Loucy (cell line): ENCODE results near the gene ADGRF3.

Experiments
- H2AFZ ChIP-seq: fragments of 200-600 bp; sonication (generic); 2 replicates; pipeline ENCODE4 v1.6.0; 2016; ENCODE audit warnings: antibody characterized with exemption, mild to moderate bottlenecking, low read length, moderate library complexity
- H3F3A ChIP-seq: fragments of 200-600 bp; 2 replicates; pipeline ENCODE4 v1.6.0; 2016; ENCODE audit warnings: antibody characterized with exemption, low read depth, mild to moderate bottlenecking
- H3K27me3 ChIP-seq: fragments of 200-600 bp; sonication (generic); 2 replicates; pipeline ENCODE4 v1.6.1; 2014; ENCODE audit warnings: low read length, mild to moderate bottlenecking; ENCODE audit not compliant: insufficient read depth, poor library complexity, severe bottlenecking
- H3K36me3 ChIP-seq: fragments of 200-600 bp; sonication (generic); 2 replicates; pipeline ENCODE4 v1.6.1; 2016; ENCODE audit warnings: low read length; ENCODE audit not compliant: insufficient read depth
- H3K4me1 ChIP-seq: fragments of 200-600 bp; sonication (generic); 2 replicates; pipeline ENCODE4 v1.5.1; 2014; ENCODE audit warnings: low read length, mild to moderate bottlenecking; ENCODE audit not compliant: insufficient read depth, poor library complexity, severe bottlenecking
- H3K4me2 ChIP-seq: fragments of 200-600 bp; sonication (generic); 2 replicates; pipeline ENCODE4 v1.6.0; 2014; ENCODE audit warnings: antibody characterized with exemption, low read length, low read depth, mild to moderate bottlenecking; ENCODE audit not compliant: poor library complexity, severe bottlenecking
- H3K4me3 ChIP-seq: fragments of 200-600 bp; sonication (generic); 2 replicates; pipeline ENCODE4 v1.5.1; 2014; ENCODE audit warnings: low read length, mild to moderate bottlenecking, mixed read lengths; ENCODE audit not compliant: poor library complexity, severe bottlenecking
- H3K79me2 ChIP-seq: fragments of 200-600 bp; sonication (generic); 2 replicates; pipeline ENCODE4 v1.6.1; 2014; ENCODE audit warnings: low read length; ENCODE audit not compliant: insufficient read depth
- H3K9ac ChIP-seq: fragments of 200-600 bp; sonication (generic); 2 replicates; pipeline ENCODE4 v1.6.0; 2014; ENCODE audit warnings: mild to moderate bottlenecking, low read depth, low read length, moderate library complexity; ENCODE audit not compliant: poor library complexity, severe bottlenecking
- H3K9me2 ChIP-seq: fragments of 200-600 bp; sonication (generic); replicated peaks from 2 replicates; pipeline ENCODE4 v1.6.1; 2016; ENCODE audit warnings: low read depth, low read length, mixed read lengths
- H3K9me3 ChIP-seq: fragments of 200-600 bp; sonication (generic); 2 replicates; pipeline ENCODE4 v1.6.1; 2014; ENCODE audit warnings: mild to moderate bottlenecking, antibody characterized with exemption, low read length, low read depth; ENCODE audit not compliant: insufficient read depth
- H4K20me1 ChIP-seq: fragments of 200-600 bp; sonication (generic); 2 replicates; pipeline ENCODE4 v1.6.0; 2014; ENCODE audit warnings: antibody characterized with exemption, low read length, mild to moderate bottlenecking; ENCODE audit not compliant: insufficient read depth, poor library complexity, severe bottlenecking
- CTCF ChIP-seq: fragments of 200-600 bp; sonication (generic); conservative IDR thresholded peaks from 2 replicates; pipeline ENCODE4 v1.5.1; 2014; ENCODE audit warnings: mild to moderate bottlenecking, antibody characterized with exemption, low read length
- EZH2phosphoT487 ChIP-seq: fragments of 200-600 bp; IDR thresholded peaks from 2 replicates; pipeline ENCODE4 v1.6.1; 2018; ENCODE audit warnings: antibody characterized with exemption, mild to moderate bottlenecking, moderate library complexity, borderline replicate concordance

The ADGRF3 gene

GRCh38 chr2:26285931-26286330 is 60.7 kb downstream of the ADGRF3 start:
- H3K9me2 ChIP-seq, result no peaks in the 10 kb centered on the region
- H3F3A ChIP-seq, result no peaks in the 10 kb centered on the region
- no peak overlapping the region for H3K4me3 ChIP-seq
- no peaks in the 10 kb centered on the region for H3K27me3 ChIP-seq
- no peak for TF ChIP-seq CTCF
- no peak for TF ChIP-seq EZH2phosphoT487
- no peak overlapping the region for H3K9ac ChIP-seq
- H3K4me1 ChIP-seq, result no peaks in the 10 kb centered on the region
- H4K20me1 ChIP-seq, result no peaks in the 10 kb centered on the region
- H3K4me2 ChIP-seq, result no peak overlapping the region
- no peaks in the 10 kb centered on the region for H3K79me2 ChIP-seq
- no peaks in the 10 kb centered on the region for H3K9me3 ChIP-seq
- peaks cover 59% of the 10 kb centered on the region for H3K36me3 ChIP-seq
- no peak overlapping the region for H2AFZ ChIP-seq

- no peaks in the 10 kb centered on the region for H3K27me3 ChIP-seq
- no peaks in the 10 kb centered on the region for H3K79me2 ChIP-seq
- H3K4me1 ChIP-seq, result no peaks in the 10 kb centered on the region
- H2AFZ ChIP-seq, result no peak overlapping the region
- peaks cover 70% of the 10 kb centered on the region for H3K36me3 ChIP-seq
- H3K9me3 ChIP-seq, result no peaks in the 10 kb centered on the region
- H3K4me2 ChIP-seq, result no peak overlapping the region
- no peak overlapping the region for H3K4me3 ChIP-seq
- H3F3A ChIP-seq, result no peaks in the 10 kb centered on the region
- no peaks in the 10 kb centered on the region for H4K20me1 ChIP-seq
- no peak overlapping the region for H3K9ac ChIP-seq
- no peak for TF ChIP-seq EZH2phosphoT487
- no peak for TF ChIP-seq CTCF
- H3K9me2 ChIP-seq, result no peaks in the 10 kb centered on the region
Measured at GRCh38 chr2:26284132-26284531, 62.5 kb downstream of the ADGRF3 start.

- H3K36me3 ChIP-seq, result peaks cover 75% of the 10 kb centered on the region
- no peaks in the 10 kb centered on the region for H3K9me2 ChIP-seq
Measured at GRCh38 chr2:26283606-26284005, 63.0 kb downstream of the ADGRF3 start.

GRCh38 chr2:26281226-26281625 is 65.4 kb downstream of the ADGRF3 start:
- Histone ChIP-seq H3F3A (no peaks in the 10 kb centered on the region), H3K9me2 (no peaks in the 10 kb centered on the region), H3K9ac (no peak overlapping the region), H3K36me3 (peaks cover 86% of the 10 kb centered on the region), H3K9me3 (no peaks in the 10 kb centered on the region), H3K4me3 (no peak overlapping the region), H3K4me2 (no peak overlapping the region), H4K20me1 (no peaks in the 10 kb centered on the region), H3K79me2 (no peaks in the 10 kb centered on the region), H3K4me1 (no peaks in the 10 kb centered on the region), H2AFZ (no peak overlapping the region), H3K27me3 (no peaks in the 10 kb centered on the region)
- TF ChIP-seq EZH2phosphoT487, result no peak
- no peak for TF ChIP-seq CTCF

More at GRCh38 chr2:26283606-26284005, 63.0 kb downstream of the ADGRF3 start:
- H3K4me3 ChIP-seq, result no peak overlapping the region
- no peaks in the 10 kb centered on the region for H3F3A ChIP-seq
- no peaks in the 10 kb centered on the region for H3K27me3 ChIP-seq
- H3K4me2 ChIP-seq, result no peak overlapping the region
- H3K9me3 ChIP-seq, result no peaks in the 10 kb centered on the region
- TF ChIP-seq EZH2phosphoT487, result no peak
- H3K79me2 ChIP-seq, result no peaks in the 10 kb centered on the region
- no peak overlapping the region for H3K9ac ChIP-seq
- H3K4me1 ChIP-seq, result no peaks in the 10 kb centered on the region
- no peak overlapping the region for H2AFZ ChIP-seq
- H4K20me1 ChIP-seq, result no peaks in the 10 kb centered on the region
